DND-41 (cell line): ENCODE measurements around the gene PRKCB.
"Not testable (repeated sequence)": the region's sequence is repeated elsewhere in the genome, so short reads cannot be mapped to it uniquely, and the experiment has no call there.

ENCODE experiments used
- EZH2 ChIP-seq: IDR thresholded peaks from 3 replicates; pipeline ENCODE4 v1.6.1; 2012; ENCODE audit warnings: borderline replicate concordance, low read depth, mild to moderate bottlenecking, moderate library complexity, low read length, inconsistent platforms; ENCODE audit not compliant: severe bottlenecking
- TF ChIP-seq, protein P1 (sequence below): IDR thresholded peaks from 2 replicates; pipeline ENCODE4 v1.5.1; 2012; ENCODE audit warnings: borderline replicate concordance, low read length, moderate library complexity, mild to moderate bottlenecking; ENCODE audit not compliant: poor library complexity, severe bottlenecking; ENCODE audit errors: extremely low read depth

GRCh38 chr16:24105471-24105870, 269.7 kb downstream of the PRKCB start:
- TF ChIP-seq, protein P1, sequence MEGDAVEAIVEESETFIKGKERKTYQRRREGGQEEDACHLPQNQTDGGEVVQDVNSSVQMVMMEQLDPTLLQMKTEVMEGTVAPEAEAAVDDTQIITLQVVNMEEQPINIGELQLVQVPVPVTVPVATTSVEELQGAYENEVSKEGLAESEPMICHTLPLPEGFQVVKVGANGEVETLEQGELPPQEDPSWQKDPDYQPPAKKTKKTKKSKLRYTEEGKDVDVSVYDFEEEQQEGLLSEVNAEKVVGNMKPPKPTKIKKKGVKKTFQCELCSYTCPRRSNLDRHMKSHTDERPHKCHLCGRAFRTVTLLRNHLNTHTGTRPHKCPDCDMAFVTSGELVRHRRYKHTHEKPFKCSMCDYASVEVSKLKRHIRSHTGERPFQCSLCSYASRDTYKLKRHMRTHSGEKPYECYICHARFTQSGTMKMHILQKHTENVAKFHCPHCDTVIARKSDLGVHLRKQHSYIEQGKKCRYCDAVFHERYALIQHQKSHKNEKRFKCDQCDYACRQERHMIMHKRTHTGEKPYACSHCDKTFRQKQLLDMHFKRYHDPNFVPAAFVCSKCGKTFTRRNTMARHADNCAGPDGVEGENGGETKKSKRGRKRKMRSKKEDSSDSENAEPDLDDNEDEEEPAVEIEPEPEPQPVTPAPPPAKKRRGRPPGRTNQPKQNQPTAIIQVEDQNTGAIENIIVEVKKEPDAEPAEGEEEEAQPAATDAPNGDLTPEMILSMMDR, result not testable (repeated sequence)
- not testable (repeated sequence) for TF ChIP-seq EZH2
